K562 (cell line): ENCODE results near the gene SPATS2L. TPM values are rescaled to one million over a fixed set of nuclear protein-coding genes. Genes with fewer than 3 reads are reported as not detected.

Experiments
- ARHGAP35 ChIP-seq: fragments of 450-650 bp; IDR thresholded peaks from 2 replicates; pipeline ENCODE4 v1.6.1; 2018; ENCODE audit not compliant: partially characterized antibody
- CBX1 ChIP-seq: sonication (generic); IDR thresholded peaks from 2 replicates; pipeline ENCODE4 v1.6.1; 2016; ENCODE audit warnings: antibody characterized with exemption, low read depth, mild to moderate bottlenecking
- MYC ChIP-seq, 2 experiments: fragments of 250-450 bp in 1 of 2; sonication (Bioruptor Pico) in 1 of 2; IDR thresholded peaks; 2 replicates each; pipeline versions ENCODE4 v1.5.1 to v1.6.1; 2012 to 2021; ENCODE audit warnings: low read depth in 2 of 2, borderline replicate concordance in 1 of 2, improper control_type of control experiment in 1 of 2, low read length in 1 of 2, mild to moderate bottlenecking in 1 of 2, moderate library complexity in 1 of 2
- POLR2AphosphoS2 ChIP-seq: IDR thresholded peaks from 2 replicates; pipeline ENCODE4 v1.6.1; 2012; ENCODE audit warnings: low read length, improper control_type of control experiment
- PTBP1 ChIP-seq: fragments of 200-400 bp; formaldehyde crosslinking; IDR thresholded peaks from 2 replicates; pipeline ENCODE4 v1.6.1; 2017; ENCODE audit warnings: low read depth, low read length
- RUNX1 ChIP-seq: sonication (generic); IDR thresholded peaks from 2 replicates; pipeline ENCODE4 v1.6.1; 2016; ENCODE audit warnings: antibody characterized with exemption, low read depth
- SAFB2 ChIP-seq: fragments of 200-400 bp; formaldehyde crosslinking; IDR thresholded peaks from 2 replicates; pipeline ENCODE4 v1.6.1; 2018; ENCODE audit warnings: borderline replicate concordance, low read length, low read depth, moderate library complexity; ENCODE audit not compliant: severe bottlenecking
- SIN3A ChIP-seq, 2 experiments: fragments of 150-350 bp in 1 of 2; IDR thresholded peaks; 2 replicates each; pipeline ENCODE4 v1.6.1; 2011 to 2016; ENCODE audit warnings: borderline replicate concordance in 2 of 2, low read depth in 2 of 2, low read length in 2 of 2, mild to moderate bottlenecking in 2 of 2, moderate library complexity in 2 of 2; ENCODE audit not compliant: control insufficient read depth in 1 of 2
- TCF7 ChIP-seq: sonication (generic); IDR thresholded peaks from 2 replicates; pipeline ENCODE4 v1.6.1; 2016; ENCODE audit warnings: antibody characterized with exemption, borderline replicate concordance
- ZBTB1 ChIP-seq: sonication (generic); formaldehyde crosslinking; IDR thresholded peaks from 2 replicates; pipeline ENCODE4 v1.8.1; 2023; ENCODE audit warnings: missing genetic modification reagents, low read depth, mild to moderate bottlenecking, borderline replicate concordance
- polyA plus RNA-seq, 8 experiments: library from polyadenylated mRNA; depleted of rRNA in 4 of 8; stranded (reverse) in 5 of 8; unstranded in 3 of 8; fragments of >200 nt; fragmentation: Nextera tagmentation in 2 of 8; fragmentation: Illumina TruSeq in 1 of 8; extraction: Ambion mirVana in 2 of 8; extraction: Trizol in 1 of 8; gene quantifications; 2 replicates each; pipeline versions ENCODE4 v1.2.1 to v1.2.3, GENCODE V29; 2011 to 2014; ENCODE audit warnings: inconsistent platforms in 1 of 8, missing spikeins in 1 of 8
- total RNA-seq, 7 experiments: library from RNA; depleted of rRNA in 6 of 7; stranded (reverse); fragments of >200 nt in 6 of 7; fragmentation: Illumina TruSeq in 2 of 7; extraction: Trizol in 2 of 7; gene quantifications; 2 replicates each; pipeline versions ENCODE4 v1.2.1 to v1.2.3, GENCODE V29; 2011 to 2021; ENCODE audit warnings: low replicate concordance in 1 of 7
- TF ChIP-seq, protein P1 (sequence below): fragments of 250-450 bp; sonication (Bioruptor Pico); IDR thresholded peaks from 2 replicates; pipeline ENCODE4 v1.8.0; 2021; ENCODE audit warnings: moderate library complexity, mild to moderate bottlenecking, inconsistent platforms
- TF ChIP-seq, protein P2 (sequence below): sonication (generic); formaldehyde crosslinking; IDR thresholded peaks from 2 replicates; pipeline ENCODE4 v1.4.0; 2020; ENCODE audit warnings: mild to moderate bottlenecking, missing genetic modification reagents
- TF ChIP-seq, protein P3 (sequence below): fragments of 250-450 bp; sonication (Bioruptor Pico); IDR thresholded peaks from 2 replicates; pipeline ENCODE4 v1.5.0; 2021; ENCODE audit warnings: mild to moderate bottlenecking, moderate library complexity

Gene SPATS2L
- total and polyA plus RNA-seq, 9 of the 15 experiments (the other 6 are each of a cell fraction or from before 2014, with no cell fraction given), result 11.3 to 41.5 (median 24.9) TPM

DNA sequence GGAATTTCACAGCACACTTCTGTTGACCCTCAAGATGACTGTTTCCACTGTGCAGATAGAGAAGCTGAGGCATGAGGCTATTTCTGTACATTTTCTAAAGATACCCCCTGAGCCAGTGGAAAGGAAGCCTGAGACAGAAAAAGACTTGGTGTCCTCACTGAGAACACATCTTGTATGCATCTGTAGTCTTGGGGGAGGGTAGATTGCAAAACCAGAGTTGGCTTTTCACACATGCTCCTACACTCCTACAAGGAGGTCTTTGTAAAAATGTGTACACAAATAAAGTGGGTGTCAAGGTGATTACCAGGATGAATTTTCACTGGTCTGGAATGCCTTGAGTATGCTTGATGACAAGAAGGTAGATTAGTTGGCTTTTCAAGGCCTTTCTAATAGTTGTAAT is 105.3 kb downstream of the SPATS2L start (continued):
- TF ChIP-seq ZBTB1 (CRISPR knock-in tag) (no peak), SAFB2 (no peak), CBX1 (no peak), ARHGAP35 (no peak), SIN3A (IDR thresholded peaks at IDR 0.05; ENCODE audit: borderline replicate concordance in 2 of 2, control insufficient read depth in 1 of 2, low read depth in 2 of 2, low read length in 2 of 2) (no peak), MYC (IDR thresholded peaks at IDR 0.05; ENCODE audit: low read depth, low read length) (no peak), MYC (CRISPR knock-in tag; IDR thresholded peaks at IDR 0.05; ENCODE audit: borderline replicate concordance, low read depth) (no peak), POLR2AphosphoS2 (no peak), RUNX1 (no peak), PTBP1 (no peak), TCF7 (no peak)
- TF ChIP-seq, protein P1, sequence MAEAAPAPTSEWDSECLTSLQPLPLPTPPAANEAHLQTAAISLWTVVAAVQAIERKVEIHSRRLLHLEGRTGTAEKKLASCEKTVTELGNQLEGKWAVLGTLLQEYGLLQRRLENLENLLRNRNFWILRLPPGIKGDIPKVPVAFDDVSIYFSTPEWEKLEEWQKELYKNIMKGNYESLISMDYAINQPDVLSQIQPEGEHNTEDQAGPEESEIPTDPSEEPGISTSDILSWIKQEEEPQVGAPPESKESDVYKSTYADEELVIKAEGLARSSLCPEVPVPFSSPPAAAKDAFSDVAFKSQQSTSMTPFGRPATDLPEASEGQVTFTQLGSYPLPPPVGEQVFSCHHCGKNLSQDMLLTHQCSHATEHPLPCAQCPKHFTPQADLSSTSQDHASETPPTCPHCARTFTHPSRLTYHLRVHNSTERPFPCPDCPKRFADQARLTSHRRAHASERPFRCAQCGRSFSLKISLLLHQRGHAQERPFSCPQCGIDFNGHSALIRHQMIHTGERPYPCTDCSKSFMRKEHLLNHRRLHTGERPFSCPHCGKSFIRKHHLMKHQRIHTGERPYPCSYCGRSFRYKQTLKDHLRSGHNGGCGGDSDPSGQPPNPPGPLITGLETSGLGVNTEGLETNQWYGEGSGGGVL (CRISPR knock-in tag), result no peak
- TF ChIP-seq, protein P2, sequence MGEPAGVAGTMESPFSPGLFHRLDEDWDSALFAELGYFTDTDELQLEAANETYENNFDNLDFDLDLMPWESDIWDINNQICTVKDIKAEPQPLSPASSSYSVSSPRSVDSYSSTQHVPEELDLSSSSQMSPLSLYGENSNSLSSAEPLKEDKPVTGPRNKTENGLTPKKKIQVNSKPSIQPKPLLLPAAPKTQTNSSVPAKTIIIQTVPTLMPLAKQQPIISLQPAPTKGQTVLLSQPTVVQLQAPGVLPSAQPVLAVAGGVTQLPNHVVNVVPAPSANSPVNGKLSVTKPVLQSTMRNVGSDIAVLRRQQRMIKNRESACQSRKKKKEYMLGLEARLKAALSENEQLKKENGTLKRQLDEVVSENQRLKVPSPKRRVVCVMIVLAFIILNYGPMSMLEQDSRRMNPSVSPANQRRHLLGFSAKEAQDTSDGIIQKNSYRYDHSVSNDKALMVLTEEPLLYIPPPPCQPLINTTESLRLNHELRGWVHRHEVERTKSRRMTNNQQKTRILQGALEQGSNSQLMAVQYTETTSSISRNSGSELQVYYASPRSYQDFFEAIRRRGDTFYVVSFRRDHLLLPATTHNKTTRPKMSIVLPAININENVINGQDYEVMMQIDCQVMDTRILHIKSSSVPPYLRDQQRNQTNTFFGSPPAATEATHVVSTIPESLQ (CRISPR knock-in tag), result no peak
- TF ChIP-seq, protein P3, sequence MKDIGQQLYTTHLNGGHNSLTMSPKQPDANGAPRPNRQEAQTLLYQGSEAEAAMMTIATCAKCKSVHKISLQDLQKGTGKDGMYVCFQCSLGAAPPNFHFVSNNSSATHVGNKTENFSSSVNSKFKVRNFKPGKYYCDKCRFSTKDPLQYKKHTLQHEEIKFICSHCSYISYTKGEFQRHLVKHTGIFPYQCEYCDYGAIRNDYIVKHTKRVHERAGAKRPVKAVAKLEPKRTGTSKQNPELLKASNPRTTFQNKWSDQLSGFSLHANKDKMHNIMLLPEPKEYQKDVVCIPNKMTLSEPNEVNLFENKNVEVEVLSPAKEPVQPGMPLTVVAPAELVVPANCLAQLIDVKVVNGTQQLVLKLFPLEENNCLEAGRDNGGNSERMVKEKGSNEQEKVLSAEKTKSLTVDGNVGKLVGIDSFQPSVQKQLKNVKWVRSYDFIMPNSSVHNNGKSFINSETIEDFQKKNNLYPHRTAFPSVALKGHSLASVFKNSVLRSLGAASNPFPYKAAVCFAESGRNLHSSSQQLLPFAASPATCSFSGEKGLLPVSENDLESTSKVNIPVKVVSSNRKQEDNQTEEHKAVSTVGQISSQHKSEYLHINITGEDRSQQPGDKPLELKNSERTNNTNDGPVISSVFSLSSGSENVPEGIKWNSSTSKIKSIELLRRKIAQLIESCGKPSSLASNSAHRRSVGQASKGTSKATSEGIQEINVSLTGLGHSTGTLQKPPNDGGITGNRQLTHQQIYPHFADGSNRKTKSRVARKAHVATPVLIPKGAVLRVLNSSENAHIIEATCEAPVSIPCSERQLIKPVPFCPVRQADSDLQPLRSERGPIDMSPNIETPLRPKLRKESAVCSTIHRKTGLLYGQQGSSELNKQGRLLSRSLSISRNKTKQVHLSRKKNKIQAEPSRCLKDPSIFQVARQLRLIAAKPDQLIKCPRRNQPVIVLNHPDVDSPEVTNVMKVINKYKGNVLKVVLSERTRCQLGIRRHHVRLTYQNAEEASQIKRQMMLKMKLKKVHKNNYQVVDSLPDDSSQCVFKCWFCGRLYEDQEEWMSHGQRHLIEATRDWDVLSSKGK, result no peak
